ENCODE data around the gene FGFR4.

The FGFR4 gene

DNA sequence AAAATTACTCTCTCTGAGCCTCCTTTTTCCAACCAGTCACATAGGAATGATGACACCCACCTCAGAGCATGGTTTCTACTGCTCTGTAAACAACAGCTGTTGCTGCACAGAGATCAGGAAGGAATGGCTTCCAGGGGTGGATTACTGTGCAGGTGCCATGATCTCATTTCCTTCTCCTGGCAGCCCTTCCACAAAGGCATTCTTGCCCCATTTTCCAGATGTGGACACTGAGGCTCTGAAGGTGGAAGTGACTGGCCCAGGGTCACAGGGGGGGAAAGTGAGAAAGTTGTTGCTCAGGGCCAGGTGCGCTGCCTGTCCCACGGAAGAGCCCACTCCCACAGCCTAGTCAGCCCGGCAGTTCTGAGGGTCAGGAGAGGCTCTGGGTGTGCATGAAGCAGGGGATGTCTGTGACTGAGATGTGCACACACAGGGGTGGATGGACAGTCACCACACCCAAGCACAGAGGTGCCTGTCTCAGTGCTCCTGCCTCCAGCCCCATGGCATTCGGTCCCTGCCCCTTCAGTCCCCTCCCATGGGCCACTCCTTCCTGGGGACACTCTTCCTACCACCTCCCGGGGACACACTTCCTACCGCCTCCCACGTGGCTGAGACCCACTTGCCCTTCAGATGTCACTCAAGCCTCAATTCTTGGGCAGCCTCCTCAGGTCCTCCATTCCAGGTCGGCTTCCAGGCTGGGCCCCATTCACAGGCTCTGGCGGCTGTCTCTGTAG is 17.0 kb downstream of the FGFR4 start:
- peak; percentile 26 for DNase-seq

DNA sequence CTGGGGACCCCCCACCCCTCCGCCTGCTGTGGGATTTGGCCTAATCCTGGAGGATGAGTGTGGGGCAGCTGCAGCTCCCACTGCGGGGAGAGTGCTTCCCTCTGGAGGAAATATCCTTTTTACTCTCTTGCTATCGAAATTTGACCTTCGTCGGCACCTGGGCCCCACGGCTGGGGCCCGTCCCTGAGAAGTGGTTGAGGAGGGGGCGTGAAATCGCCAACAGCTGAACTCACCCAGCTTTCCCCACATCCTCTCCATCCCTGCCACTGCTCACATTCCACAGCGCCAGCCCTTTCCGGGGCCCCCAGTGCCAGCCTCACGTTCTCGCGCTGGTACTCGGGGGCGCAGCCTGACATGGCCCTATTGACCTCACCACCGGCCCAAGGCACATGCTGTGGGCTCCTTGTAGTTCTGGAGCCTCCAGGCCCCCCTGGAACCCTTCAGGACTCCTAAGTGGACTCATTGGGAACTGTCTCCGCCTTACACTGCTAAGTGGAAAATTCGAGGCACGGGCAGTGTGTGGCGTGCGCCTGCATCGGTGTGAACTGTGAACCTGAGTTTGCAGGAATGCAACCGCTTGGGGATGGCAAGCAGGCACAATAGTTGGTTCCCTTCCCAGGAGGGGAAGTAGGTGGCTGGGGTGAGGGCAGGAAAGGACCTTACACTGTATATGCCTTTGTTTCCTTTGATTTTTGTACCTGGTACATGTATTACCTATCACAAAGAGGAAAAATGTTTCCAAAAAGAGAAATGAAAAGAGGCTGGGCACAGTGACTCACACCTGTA is 19.2 kb downstream of the FGFR4 start:
- no peak for DNase-seq

DNA sequence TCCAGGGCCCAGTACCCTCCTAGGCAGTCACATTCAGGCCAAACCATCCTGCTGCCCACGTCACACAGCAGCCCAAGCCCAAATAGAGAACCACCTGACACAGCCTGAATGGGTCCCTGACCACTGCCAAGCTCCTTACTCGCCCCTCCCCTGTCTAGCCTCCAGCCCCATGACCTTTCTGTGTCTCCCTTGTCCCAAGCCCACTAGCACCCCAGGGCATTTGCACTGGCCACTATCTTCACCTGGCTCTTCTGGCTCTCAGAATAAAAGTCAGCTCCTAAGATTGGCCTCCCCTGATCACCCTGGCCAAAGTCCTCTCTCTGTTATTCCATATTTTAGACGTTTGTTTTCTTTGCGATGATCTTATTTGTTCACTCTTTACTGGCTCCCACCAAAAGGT is 20.4 kb downstream of the FGFR4 start:
- no peak for DNase-seq

DNA sequence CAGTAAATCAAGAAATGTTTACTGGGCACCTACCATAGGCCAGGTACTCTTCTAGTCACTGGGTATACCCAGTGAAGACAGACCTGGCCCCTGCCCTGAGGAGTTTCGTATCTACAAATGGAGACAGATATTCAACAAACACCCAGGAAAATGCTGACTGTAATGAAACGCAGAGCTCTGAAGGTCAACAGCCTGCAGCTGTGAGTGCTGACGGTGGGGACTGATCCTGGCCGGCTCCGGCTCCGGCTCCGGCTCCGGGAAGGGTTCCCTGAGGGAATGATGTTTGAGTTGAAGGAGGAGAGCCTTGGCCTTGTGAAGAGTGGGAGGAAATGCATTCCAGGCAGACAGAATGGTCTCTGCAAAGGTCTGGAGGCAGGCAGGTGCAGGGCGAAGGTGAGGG is 23.1 kb downstream of the FGFR4 start:
- DNase-seq, result no peak

DNA sequence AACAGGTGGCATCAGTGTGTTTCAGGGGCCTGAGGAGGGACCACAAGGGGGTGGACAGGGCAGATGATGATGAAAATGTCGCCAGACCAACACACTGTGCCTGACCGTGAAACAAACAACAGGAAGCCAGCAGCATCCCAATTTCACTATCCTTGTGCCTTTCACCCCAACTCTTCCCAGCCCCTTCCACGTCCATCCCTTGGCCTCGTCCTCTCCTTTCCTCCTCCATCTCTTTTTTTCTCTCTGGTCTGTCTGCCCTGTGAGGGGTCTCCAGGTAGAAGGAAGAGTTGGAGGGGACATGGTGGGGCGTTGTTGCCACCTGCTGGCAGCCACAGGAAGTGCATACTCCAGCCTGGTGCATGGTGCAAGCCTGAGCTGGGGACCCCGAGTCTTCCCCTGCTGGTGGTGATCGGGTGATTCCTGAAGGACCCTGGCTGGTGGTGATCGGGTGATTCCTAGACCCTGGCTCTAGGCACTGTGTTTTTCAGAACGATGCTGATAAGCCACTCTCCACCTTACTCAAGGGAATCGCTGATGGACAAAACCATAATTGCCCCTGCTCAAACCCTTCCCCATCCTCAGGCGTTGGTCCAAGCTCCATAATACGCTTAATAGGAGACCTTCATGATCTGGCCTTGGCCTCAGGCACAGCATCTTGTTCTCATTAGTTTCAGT is 25.1 kb downstream of the FGFR4 start:
- peak; percentile 53 for DNase-seq

DNA sequence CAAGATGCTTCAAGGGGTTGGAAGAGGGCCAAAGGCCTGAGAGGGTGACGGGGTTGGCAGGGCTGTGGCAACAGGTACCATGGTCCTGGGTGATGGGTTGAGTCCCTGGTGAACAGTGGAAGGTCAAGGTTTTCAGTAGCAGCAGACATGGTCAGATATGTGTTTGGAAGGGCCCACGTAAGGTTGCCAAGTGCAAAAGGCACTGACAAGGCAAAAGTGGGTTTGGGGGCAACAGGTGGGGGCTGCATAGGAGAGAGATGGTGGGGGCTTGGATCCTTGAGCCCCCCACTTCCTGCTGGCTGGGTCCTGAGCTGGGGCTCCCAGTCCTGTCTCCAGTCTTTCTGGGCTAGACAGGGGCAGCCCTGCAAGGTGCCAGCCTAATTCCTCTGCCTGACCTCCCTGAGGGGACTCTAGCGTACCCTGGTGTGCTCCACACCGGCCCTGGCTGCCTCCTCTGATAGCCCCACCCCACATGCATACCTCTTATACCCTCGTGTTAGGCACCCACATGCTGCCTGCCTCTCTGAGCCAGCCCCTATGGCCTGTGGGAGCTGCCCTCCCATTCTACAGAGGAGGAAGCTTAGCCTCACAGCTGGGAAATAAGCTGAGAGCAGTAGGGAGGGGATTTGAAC is 26.0 kb downstream of the FGFR4 start:
- no peak for DNase-seq

DNA sequence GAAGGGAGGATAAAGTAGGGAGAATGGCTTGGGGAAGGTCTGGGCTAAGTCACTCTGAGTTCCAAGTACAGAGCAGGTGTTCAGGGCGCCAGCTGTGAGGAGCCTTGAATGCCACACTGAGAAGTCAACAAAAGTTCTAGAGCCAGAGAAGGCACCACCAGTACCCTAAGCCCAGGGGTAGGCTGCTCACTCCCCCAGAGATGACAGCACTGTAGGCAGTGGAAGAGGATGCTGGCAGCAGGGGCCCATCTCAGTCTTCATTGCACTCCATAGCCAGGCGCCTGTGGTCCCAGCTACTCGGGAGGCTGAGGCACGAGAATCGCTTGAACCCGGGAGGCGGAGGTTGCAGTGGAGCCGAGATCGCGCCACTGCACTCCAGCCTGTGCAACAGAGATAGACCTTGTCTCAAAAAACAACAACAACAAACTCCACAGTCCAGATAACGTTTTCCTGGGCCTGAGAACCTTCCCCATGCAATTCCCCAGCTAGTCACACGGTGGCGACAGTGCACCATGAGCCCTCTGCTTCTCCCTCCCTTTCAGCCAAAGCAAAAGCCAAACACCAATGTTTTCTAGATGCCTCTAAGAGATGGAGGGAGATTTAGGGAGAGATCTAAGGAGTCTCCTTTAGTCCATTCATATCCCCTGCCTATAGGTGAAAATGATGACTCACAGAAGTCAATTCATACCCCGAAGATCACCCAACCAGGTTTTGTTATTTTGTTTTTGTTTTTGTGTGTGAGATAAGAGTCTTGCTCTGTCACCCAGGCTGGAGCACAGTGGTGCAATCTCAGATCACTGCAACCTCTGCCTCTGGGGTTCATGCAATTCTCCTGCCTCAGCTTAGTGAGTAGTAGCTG is 27.1 kb downstream of the FGFR4 start:
- DNase-seq, result peak; percentile 63

DNA sequence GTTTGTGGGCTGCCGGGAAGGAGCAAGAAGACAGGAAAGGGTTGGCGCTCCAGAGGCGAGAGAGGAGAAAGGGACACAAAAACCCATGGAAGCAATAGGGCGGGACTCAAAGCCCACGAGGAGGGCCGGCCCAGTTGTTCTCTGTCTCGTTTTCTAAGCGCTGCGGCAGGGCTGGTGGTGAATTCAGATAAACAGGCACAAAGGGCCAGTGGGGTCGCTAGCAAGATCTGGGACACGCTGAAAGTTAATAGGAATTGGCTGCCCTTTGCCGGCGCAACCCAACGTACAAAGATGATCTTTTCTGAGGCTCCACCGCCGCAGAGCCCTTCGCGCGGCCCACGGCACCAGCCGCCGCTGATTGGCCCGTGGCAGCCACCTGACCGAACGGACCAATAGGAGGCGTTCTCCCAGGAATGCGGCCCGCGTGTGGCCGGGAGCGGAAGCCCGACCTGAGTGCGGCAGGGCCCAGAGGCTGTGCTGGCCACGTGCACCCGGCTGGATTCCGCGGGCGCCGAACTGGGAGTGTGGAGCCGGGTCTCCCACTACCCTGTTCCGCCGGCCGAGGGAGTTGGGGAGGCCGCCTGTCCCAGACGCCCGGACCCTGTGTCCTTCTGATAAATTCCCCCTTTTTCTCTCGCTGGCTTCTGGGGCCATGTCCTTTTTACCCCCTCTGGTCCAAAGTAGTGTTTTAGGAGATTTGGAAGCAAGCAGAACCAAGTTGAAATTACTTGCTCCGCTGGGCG is 30.1 kb downstream of the FGFR4 start:
- no peak for DNase-seq

DNA sequence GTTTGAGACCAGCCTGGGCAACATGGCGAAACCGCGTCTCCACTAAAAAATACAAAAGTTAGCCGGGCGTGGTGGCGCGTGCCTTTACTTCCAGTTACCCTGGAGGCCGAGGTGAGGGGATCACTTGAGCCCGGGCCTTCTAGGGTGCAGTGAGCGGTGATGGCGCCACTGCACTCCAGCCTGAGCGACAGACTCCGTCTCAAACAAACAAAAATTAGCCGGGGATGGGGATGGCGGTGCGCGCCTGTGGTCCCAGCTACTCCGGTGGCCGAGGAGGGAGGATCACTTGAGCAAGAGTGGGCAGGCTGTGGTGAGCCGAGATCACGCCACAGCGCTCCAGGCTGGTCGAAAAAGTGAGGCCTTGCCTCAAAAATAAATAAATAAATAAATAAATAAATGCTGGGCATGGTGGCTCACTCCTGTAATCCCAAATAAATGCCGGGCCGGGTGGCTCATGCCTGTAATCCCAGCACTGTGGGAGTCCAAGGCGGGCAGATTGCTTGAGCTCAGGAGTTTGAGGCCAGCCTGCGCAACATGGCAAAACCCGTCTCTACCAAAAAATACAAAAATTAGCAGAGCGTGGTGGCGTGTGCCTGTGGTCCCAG is 30.8 kb downstream of the FGFR4 start:
- no peak for DNase-seq

DNA sequence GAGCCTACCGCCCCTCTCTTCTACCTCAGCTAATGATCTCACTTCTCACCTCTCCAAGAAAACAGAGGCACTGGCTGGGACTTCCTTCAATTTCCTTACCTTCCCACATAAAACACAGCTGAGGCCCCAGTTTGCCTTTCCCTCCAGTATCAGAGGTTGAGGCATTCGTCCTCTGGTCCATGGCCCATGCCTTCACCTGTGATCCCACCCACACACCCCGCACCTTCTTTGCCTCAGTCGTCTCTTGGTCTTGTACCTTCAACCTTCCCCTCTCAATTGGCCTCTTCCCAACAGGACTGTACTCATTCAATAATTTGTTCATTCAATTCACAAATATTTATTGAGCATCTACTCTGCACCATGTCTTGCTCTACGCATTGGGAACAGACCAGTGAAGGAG is 35.9 kb downstream of the FGFR4 start:
- no peak for DNase-seq

DNA sequence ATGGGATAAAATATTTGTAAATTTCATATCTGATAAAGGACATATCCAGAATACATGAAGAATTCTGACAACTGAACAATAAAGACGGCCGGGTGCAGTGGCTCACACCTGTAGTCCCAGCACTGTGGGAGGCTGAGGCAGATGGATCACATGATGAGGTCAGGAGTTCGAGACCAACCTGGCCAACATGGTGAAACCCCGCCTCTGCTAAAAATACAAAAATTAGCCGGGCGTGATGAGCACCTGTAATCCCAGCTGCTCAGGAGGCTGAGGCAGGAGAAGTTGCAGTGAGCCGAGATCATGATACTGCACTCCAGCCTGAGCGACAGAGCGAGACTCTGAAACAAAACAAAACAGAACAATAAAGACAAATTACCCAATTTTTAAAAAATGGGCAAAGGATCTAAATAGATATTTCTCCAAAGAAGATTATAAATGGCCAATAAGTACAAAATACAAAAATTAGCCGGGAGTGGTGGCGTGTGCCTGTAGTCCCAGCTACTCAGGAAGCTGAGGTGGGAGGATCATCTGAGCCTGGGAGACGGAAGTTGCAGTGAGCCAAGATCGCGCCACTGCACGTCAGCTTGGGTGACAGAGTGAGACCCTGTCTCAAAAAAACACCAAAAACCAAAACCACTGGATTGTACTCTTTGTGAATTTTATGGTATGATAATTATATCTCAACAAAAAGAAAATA is 37.2 kb downstream of the FGFR4 start:
- DNase-seq, result peak; percentile 18

DNA sequence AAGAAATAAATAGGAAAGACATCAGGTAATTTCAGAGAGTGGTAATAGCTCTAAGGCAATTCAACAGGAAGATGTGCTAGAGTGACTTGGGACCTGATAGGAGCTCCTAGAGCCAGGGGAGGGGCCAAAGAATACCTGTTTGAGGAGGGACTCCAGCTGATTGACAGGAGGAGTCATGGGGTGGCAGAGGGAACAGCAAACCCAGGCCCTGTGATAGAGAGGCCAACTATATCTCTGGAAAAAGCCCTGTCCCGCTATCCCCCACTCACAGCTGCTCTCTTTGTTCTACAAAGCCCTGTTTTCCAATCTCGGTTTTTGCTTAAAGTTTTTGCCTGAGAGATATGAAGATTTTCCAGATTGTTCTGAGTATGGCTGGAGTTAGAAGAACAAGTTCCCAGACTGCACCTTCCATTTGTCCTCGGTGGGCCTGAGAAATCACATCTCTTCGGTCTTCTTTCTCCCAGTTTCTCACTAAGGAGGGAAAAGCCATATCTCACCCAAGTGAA is 37.8 kb downstream of the FGFR4 start:
- DNase-seq, result peak; percentile 5

DNA sequence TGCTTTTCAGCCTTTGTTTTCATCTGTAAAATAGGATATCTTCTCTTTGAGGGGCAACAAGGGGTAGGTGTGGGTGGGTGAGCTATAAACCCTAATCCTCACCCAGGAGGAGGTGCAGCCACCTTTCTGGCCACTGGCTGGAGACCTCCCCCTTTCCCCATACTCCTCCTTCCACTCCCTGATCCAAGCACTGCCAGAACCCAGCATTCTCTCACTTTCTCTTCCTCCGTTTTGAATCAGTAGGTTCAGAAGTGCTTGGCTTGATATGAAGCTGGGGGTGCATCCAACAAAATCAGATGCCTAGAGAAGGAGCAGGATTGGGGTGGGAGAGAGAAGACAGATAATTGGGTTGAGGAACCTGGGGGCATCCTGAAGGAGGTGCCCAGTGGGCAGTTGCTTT is 40.1 kb downstream of the FGFR4 start:
- no peak for DNase-seq

DNA sequence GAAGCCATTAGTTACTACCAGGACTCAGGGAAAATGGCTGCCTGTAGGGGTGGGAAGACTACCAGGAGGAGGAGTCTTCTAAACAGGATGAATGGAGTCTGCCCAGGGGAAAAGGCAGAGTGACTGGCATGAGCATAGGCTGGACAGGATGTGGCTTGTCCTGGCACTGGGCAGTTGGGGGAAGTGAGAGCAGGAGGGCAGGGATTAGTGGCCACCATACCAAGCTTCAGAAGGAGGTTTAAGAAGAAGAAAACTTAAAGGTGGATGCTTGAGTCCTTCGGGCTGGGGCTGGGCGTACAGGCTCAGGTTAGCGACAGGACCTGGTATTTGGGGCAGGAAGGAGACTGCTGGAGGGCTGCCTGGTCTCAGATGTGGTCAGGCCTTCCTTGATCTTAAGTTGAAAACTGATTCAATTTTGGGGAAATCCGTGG is 41.9 kb downstream of the FGFR4 start:
- no peak for DNase-seq

DNA sequence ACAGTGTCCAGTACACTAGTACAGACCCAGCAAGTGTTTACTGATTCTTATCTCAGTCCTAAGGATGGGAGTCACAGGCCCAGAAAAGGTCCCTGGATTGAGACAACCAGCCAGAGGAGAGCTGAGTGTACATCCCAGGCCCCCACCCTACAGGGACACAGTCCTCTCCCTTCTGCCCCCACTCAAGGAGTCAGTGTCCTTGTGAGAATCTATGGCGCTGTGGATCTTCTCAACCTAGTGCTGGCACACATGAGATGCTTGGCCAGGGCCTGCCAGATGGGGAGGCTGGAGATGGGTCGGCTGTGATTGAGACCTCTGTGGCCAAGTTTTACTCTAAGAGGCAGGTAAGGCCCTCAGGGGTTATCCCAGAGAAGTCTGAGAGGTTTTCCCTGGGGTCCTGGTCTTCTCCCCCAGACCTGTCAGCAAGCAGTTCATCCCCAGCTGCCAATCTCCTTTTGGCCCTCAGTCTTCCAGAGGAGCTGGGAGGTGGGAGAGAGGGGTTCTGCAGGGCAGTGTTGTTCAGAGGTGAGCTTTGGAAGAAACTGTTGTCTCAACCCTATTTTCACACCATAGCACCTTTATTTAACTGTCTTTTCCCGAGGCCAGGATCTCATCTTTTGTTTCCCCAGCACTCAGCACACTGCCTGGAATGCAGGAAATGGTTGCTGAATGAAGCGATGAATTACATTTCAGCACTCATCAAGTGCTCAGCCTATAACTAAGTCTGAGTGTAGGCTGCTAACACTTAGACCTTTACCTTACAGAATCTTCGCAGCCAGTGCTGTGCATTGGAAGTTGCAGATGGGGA is 43.7 kb downstream of the FGFR4 start:
- DNase-seq, result no peak

DNA sequence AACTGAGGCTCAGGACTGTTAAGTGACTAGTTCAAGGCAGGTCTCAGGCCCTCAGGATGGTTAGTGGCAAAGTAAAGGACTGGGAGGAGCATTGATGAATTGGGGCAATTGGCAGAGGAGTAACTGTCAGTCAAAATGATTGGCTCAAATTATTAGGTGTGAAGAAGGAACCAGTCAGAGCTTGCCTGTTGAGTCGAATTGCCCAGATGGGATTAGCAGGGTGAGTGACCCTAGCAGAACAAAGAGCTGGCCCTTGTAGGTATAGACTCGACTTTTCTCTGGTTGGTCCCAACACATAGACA is 44.3 kb downstream of the FGFR4 start:
- DNase-seq, result no peak

DNA sequence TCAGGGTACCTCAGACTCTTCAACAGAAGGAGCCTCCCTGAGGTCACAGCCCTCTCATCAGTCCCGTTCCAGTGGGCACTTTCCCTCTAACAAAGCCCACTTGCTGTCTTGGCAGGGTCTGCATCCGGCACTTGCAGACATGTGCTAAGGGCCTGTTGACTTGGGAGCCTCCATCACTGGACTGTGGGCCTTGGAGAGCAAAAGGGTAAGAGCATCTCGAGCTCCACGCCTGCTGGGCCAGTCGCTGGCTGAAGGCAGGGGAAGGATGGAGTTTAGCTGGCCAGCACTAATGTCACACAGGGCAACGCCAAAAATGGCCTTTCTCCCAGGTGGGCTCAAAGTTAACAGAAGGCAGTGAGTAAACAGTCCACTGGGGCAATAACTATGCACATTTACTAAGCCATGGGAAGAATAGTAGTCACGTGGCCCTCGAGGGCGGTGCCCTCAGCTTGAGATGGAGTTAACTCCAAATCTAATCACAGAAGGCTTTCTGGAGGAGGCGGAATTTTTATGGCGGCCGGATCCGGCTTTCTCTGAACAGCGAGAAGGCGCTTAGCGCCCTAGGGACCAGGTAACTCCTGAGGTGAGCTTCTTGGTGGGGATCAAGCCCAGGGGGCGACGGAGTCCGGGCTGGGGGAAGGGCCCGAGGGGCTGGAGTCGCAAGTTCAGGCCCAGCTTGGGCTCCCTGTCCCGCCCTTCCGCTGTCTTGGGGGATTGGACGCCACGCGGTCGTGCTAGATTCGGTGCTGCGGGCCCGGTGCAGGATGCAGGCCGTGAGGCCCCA is 44.8 kb downstream of the FGFR4 start:
- no peak for DNase-seq

DNA sequence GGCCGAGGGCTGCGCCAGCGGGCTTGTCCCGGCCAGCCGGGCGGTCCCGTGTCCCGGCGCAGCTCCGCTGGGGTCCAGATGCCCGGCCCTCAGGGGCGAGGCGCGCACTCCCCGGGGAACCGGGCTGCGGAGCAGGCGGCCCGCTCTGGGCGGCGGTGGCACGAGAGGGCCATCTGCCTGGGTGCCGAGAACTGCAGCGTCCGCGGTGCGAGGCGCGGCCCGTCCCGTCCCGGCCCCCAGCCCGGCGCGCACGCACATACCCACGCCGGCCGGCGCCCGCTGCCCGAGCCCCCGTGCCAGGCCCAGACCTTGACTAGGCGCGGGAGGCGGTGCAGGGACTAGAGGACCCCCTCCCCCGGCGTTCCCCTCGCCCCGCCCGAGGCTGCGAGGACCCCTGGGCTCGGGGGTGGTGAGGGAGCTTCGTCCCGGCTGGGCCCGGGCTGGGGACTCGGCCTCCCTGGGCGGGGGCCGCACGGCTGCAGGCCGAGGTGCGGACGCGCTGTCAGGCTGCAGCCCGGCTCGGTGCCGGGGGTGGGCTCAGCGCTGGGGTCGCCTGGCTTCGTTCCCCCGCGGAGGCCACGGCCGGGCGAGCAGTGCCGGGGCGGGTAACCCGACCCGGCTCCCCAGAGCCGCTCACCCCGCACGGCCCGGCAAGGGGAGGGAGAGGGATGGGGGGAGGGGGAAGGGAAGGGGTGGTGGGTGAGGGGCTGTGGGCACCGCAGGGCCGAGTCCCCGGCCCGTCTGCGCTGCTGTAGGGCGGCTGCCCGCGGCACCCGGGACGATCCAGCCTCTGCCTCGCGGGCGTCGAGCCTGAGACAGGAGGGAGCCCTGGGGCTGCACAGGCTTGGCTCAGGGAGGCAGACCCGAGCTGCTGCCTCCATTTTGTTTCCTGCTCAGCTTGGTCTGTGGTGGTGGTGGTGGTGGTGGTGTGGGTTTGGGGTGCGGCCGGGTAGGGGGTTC is 45.7 kb downstream of the FGFR4 start:
- no peak for DNase-seq
